Posterior cingulate gyrus (tissue), 11 donors: Measurements from ENCODE around the gene KLHL40.

Experiments used
- DNase-seq, 10 donors: peaks; one replicate each; pipeline versions ENCODE4 v3.0.0 to v3.0.0-alpha.2; 2020 to 2021; ENCODE audit warnings: mixed read lengths in 3 of 10
- intact Hi-C: fragments of 100-400 bp; cut with DNase I; formaldehyde crosslinking; loops from one replicate; pipeline ENCODE4 v1.15.1; 2023

KLHL40 gene

DNA sequence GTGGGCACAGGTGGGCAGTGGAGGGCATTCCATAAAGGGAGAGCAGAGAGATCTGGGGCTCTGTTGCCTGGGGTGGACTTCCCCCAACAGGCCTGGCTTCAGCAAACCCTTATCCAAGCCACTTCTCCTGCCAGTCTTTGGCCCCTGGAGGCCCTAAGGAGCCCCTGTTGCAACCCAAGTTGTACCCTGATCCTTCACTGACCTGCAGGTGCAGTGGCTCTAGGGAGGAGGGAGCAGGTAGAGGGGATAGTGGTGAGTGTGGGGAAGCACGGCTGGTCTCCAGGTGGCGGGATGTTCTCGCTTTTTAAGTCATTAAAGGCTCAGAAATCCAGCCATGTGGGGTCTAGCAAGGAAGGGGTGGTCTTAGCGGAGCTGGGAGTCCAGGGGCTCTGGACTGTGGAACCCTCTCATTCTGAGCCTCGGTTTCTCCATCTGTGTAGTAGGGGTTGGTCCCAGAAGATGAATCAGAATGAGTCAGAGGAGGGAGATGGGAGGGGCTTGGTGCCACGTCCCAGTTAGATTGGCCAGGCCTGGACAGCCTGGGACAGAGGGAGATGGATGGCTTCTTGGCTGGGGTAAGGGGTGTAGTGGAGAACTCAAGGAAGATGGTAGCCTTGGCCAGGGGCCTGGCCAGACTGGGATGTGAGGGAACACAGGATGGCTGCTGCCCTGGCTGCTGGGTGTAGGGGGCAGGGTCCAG, 29.2 kb upstream of the KLHL40 start:
- DNase-seq, result peak in 2 of 10 donors; percentile 37 to 86
- intact Hi-C loops, result no loop called here

DNA sequence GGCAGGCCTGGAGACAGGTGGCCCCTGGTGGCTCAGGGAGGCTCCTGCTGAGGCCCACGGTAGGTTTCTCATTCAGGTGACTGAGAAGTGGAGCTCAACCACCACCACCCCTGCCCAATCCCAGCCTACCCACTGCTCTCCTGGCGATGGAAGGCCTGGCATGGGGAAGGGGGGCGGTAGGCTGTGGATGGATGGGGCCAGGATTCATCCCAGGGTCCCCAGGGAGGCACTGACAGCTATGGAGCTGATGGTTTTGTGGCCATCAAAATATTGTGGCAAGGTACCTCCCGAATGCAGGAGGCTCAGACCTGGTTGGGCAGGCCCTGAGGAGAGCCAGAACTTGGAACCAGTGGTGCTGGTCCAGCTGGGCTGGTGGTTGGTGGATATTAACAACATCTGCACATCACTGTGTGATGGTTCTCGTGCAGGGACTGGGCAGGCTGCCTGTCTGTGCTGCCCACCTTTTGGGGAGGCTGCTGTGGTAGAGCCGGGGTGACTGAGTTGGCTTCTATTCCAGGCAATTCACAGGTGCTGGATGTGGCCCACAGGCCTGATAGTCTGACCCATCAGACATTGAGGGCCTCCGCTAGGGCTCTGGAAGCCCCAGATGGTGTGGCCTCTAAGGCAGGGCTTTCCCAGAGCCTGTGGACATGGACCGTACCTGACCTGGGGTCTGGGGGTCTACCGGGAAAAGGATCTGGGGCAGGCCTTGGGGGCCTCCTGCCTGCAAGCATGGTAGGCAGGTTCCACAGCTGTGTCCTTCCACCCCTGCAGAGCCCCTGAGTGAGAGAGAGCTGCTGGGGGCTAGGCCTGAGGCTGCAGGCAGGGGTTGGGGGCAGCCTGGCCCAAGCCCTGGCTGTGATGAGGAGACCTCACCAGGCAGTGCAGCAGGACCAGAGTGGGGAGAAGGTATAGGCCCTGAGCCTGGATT, 28.4 kb upstream of the KLHL40 start:
- intact Hi-C loops, result no loop called here
- DNase-seq, result peak in 2 of 10 donors; percentile 61 to 77

- intact Hi-C loops, result no loop called here
- peak in 1 of 10 donors; percentile 71 for DNase-seq
These were observed 27.7 kb upstream of the KLHL40 start for GRCh38 chr3:42657675-42658074.

GRCh38 chr3:42658091-42658770, 27.1 kb upstream of the KLHL40 start:
- peak in 4 of 10 donors; percentile 52 to 93 (median 84) for DNase-seq
- intact Hi-C loops, result no loop called here

DNA sequence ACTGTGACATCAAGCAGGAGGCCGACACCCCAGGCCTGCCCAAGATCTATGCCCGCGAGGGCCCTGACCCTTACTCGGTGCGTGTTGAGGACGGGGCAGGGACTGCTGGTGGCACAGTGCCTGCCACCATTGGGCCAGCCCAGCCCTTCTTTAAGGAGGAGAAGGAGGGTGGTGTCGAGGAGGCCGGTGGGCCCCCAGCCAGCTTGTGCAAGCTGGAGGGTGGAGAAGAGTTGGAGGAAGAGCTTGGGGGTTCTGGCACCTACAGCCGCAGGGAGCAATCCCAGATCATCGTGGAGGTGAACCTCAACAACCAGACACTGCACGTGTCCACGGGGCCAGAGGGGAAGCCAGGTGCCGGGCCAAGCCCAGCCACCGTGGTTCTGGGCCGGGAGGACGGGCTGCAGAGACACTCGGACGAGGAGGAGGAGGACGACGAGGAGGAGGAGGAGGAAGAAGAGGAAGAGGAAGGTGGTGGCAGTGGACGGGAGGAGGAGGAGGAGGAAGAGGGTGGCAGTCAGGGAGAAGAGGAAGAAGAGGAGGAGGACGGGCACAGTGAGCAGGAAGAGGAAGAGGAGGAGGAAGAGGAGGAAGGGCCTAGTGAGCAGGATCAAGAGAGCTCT, 26.5 kb upstream of the KLHL40 start:
- intact Hi-C loops, result no loop called here
- DNase-seq, result peak in 2 of 10 donors; percentile 20 to 75

GRCh38 chr3:42659451-42660130, 25.7 kb upstream of the KLHL40 start:
- intact Hi-C loops, result loop anchor here (5.0 kb wide), 1 partner anchor 88 kb away; no protein-coding TSS in a partner anchor
- DNase-seq, result peak in 3 of 10 donors; percentile 72 to 88 (median 83)

DNA sequence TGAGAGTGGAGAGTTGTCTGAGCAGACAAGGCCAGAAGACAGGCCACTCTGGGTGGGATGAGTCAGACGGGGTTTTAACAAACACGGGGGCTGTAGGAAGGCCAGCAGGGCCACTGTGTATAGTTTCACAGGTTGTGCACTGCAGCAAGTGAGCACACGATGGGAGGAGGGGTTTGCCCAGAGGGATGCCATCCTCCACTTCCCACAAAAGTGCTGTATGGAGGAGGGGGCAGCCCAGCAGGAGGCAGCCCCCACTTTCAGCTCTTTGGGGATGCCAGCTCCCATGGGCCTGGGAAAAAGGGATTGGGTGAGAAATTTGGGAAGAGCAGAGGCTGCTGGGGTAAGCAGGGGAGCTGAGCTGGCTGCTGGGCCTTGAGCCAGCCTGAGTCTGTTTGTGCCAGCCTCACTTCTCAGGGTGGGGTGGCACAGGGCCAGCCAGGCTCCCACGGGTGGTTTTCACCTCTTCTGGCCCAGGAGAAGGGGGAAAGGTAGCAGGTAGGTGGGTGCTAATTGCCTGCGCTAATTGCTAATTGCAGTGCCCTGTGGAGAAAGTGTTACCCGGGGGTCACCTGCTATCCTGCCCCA, 25.1 kb upstream of the KLHL40 start:
- intact Hi-C loops, result loop anchor here (5.0 kb wide), 1 partner anchor 87 kb away; no protein-coding TSS in a partner anchor
- peak in 3 of 10 donors; percentile 27 to 90 (median 88) for DNase-seq

DNA sequence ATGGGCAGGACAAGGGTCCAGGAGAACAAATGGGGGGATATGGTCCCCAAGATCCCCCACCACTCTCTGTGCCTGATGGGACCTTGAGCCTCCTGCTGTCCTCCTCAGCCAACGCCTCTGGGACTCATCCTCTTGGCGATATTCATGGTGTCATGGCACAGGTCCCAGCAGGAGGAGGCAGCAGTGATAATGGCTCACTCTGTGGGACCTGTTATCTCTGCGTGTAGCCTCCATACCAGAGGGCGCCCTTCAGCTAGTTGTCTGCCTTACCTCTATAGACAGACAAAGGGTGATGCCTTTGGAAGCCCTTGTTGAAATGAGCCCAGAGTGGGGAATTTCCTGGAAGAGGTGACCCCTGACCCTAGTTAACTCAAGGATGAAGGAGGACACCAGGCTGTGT, 24.4 kb upstream of the KLHL40 start:
- peak in 3 of 10 donors; percentile 23 to 84 (median 82) for DNase-seq
- intact Hi-C loops, result loop anchor here (5.0 kb wide), 1 partner anchor 86 kb away; no protein-coding TSS in a partner anchor

DNA sequence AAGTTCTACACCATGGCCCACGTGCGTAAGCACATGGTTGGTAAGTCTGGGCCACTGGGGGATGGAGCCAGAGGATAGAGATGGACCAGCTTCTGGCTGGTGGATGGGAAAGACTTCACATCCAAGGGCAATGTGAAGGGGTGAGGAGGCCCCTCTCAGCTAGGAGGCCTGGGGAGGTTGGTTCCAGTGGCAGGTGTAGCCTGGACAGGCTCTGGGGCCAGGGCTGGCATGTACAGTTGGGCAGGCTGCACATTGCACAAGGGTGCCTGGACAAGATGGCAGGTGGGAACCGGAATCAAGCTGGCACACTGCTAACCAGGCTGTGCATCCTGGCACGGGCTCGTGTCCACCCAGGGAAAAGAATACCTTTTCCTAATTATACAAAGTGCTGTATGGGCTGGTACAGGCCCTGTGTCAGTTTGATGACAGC, 23.7 kb upstream of the KLHL40 start:
- DNase-seq, result peak in 2 of 10 donors; percentile 52 to 75
- intact Hi-C loops, result loop anchor here (5.0 kb wide), 1 partner anchor 86 kb away; no protein-coding TSS in a partner anchor

DNA sequence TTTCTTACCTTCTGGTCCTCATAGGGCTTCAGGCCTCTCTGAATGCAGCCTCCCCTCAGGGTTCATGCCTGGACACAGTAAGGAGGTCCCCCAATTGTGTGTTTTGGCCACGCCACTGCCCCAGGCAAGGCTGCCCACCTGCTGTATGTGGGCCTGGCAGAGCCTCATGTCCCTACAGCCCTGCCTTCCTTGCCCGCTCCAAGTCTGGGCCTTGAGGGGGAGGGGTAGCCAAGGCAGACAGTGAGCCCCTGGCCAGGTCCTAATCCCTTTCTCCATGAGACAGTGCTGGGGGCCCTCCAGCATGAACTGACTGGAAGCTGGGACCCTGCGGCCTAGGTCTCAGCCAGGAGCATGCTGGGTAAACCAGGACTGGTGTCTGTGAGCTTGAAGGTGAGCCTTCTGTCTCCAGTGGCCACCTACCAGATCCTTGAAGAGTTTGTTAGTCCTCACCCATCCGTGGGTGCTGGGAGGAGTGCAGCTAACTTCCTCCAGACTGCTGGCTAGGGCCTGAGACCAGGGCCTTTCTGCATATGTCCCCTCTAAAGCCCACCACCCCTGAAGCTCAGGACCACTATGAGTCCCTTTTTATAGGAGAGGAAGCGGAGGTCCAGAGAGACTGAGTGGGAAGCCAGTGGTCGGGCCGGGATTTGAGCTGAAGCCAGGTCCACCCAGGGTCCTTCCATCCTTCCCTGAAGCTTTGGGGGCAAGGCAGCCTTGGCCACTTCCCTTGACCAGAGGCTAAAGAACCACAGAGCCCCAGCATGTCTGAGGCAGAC, 23.1 kb upstream of the KLHL40 start:
- intact Hi-C loops, result loop anchor here (5.0 kb wide), 1 partner anchor 85 kb away; no protein-coding TSS in a partner anchor
- peak in 3 of 10 donors; percentile 45 to 80 (median 76) for DNase-seq

DNA sequence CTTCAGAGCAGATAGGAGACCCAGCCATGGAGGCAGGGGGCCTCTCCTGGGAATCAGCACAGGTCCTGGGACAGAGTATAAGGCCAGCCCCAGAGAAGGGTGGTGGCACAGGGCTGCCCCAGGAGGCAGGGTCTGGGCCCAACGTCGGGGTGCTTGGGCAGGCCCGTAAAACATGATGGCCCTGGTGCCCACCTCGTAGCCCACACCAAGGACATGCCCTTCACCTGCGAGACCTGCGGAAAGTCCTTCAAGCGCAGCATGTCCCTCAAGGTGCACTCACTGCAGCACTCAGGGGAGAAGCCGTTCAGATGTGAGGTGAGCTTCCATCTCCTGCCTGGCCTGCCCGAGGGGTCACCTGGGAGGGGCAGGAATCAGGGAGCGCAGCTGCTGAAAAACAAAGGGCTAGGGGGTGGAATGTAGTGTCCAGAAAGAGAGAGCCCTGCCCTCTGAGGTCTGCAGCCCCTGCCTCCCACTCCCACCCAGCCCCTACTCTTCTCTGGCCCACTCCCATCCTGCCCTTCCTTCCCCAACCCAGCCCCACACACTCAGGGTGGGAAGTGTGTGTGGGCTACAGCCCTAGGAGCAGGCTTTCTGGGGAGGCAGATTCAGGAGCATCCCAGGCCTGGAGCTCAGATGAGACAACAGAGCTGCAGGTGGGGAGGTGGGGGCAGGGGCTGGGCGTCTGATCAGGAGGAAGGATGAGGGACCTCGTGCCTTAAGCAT, 22.4 kb upstream of the KLHL40 start:
- peak in 2 of 10 donors; percentile 32 to 69 for DNase-seq
- intact Hi-C loops, result loop anchor here (5.0 kb wide), 1 partner anchor 84 kb away; no protein-coding TSS in a partner anchor

- intact Hi-C loops, result loop anchor here (5.0 kb wide), 1 partner anchor 83 kb away; no protein-coding TSS in a partner anchor
- peak in 2 of 10 donors; percentile 61 to 67 for DNase-seq
These were observed 21.5 kb upstream of the KLHL40 start for GRCh38 chr3:42663581-42664437.

DNA sequence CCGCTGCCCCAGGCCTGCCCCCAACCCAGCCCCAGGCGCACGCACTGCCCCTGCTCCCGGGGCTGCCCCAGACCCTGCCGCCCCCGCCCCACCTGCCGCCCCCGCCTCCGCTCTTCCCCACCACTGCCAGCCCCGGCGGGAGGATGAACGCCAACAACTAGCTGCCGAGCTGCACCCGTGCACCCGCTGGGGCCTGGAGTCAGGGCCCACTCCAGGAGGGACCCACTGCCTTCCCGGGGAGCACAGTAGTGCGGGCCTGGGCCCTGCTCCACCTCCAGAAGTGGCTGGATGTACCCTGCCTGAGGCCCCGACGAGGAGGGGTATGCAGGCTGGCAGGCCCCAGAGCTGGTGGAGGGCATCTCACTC, 20.9 kb upstream of the KLHL40 start:
- intact Hi-C loops, result loop anchor here (5.0 kb wide), 1 partner anchor 83 kb away; no protein-coding TSS in a partner anchor
- peak in 3 of 10 donors; percentile 8 to 71 (median 47) for DNase-seq

GRCh38 chr3:42665050-42665878, 20.1 kb upstream of the KLHL40 start:
- peak in 3 of 10 donors; percentile 6 to 83 (median 29) for DNase-seq
- intact Hi-C loops, result no loop called here

DNA sequence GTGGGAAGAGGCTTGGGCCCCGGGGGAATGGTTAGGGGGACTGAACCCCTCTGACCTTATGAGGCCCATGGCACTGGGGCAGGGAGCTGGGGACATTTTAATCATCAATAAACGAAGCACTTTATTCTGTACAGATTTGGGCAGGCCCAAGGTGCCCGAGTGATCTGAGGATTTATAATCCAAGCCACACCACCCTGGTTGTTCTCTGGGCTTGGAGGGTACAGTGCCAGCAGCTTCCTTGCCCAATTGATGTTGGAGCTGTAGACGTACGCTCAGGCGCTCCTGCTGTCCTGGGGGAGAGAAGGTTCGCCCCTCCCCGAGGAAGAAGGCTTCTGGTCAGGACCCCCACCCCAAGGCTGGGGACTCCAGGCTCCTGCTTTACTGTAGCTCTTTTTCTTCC, 19.3 kb upstream of the KLHL40 start:
- intact Hi-C loops, result no loop called here

More for the DNA sequence above, 19.3 kb upstream of the KLHL40 start:
- peak in 2 of 10 donors; percentile 3 to 62 for DNase-seq
